ACHN (cell line): ENCODE data around the gene JMJD4.
"Not testable (repeated sequence)": the region's sequence is repeated elsewhere in the genome, so short reads cannot be mapped to it uniquely, and the experiment has no call there.

Experiments
- DNase-seq: peaks from one replicate; pipeline ENCODE4 v3.0.0-alpha.2; 2015
- in situ Hi-C: cut with HindIII; loops from 2 replicates; pipeline ENCODE4 v1.10.0; 2017; ENCODE audit warnings: low sequenced_read_pairs, low pct_ligation_motif_present, low pct_unique_long_range_greater_than_20kb

Gene JMJD4

GRCh38 chr1:227726924-227727599 is 8.0 kb downstream of the JMJD4 start:
- no peak for DNase-seq
- in situ Hi-C loops = no loop called here

GRCh38 chr1:227726318-227726717 is 8.8 kb downstream of the JMJD4 start:
- DNase-seq = no peak
- in situ Hi-C loops = no loop called here

GRCh38 chr1:227725046-227725445 is 10.1 kb downstream of the JMJD4 start:
- in situ Hi-C loops = no loop called here
- no peak for DNase-seq

- in situ Hi-C loops = no loop called here
- no peak for DNase-seq
These were observed 11.6 kb downstream of the JMJD4 start for GRCh38 chr1:227723474-227723873.

GRCh38 chr1:227718932-227719331 is 16.2 kb downstream of the JMJD4 start:
- in situ Hi-C loops = no loop called here
- no peak for DNase-seq

GRCh38 chr1:227712648-227713047 is 22.5 kb downstream of the JMJD4 start:
- in situ Hi-C loops = no loop called here
- DNase-seq = no peak

- DNase-seq, in situ Hi-C loops: not testable (repeated sequence)
These were observed 24.6 kb downstream of the JMJD4 start for GRCh38 chr1:227710474-227710873.

- no peak for DNase-seq
- in situ Hi-C loops = no loop called here
These were observed 25.7 kb downstream of the JMJD4 start for GRCh38 chr1:227709451-227709850.

GRCh38 chr1:227707846-227708245 is 27.3 kb downstream of the JMJD4 start:
- DNase-seq = no peak
- in situ Hi-C loops = no loop called here

- DNase-seq, in situ Hi-C loops: not testable (repeated sequence)
These were observed 33.5 kb downstream of the JMJD4 start for GRCh38 chr1:227701631-227702030.

- in situ Hi-C loops = loop anchor here (25.0 kb wide), 1 partner anchor 135 kb away; the partner anchor contains the start of gene ZNF678
- DNase-seq = no peak
These were observed 37.7 kb downstream of the JMJD4 start for GRCh38 chr1:227697321-227697864.

- DNase-seq = no peak
- in situ Hi-C loops = loop anchor here (25.0 kb wide), 1 partner anchor 124 kb away; the partner anchor contains the start of gene ZNF678
These were observed 49.3 kb downstream of the JMJD4 start for GRCh38 chr1:227685807-227686206.
